OCI-LY7 (cell line): ENCODE data around the gene RREB1. TPM values are rescaled to one million over a fixed set of nuclear protein-coding genes. Genes with fewer than 3 reads are reported as not detected.

Experiments
- BruUV-seq: library from RNA; stranded (reverse); fragments of 400-500 nt; replicated peaks from 2 replicates; lab custom pipeline; 2021; lab: Mats Ljungman, UMichigan
- CTCF ChIA-PET: fragments of 300-600 bp; sonication (Branson Sonifier 250); formaldehyde crosslinking; loops from one replicate; lab custom pipeline; 2022; ENCODE audit warnings: antibody characterized with exemption; ENCODE audit not compliant: unreplicated experiment; lab: Charles Lee
- POLR2A ChIA-PET: fragments of 300-600 bp; sonication (Branson Sonifier 250); formaldehyde crosslinking; loops from one replicate; lab custom pipeline; 2022; ENCODE audit warnings: antibody characterized with exemption; lab: Charles Lee
- DNase-seq: peaks from one replicate; pipeline ENCODE4 v3.0.0-alpha.2; 2015; ENCODE audit warnings: low spot score
- H2AFZ ChIP-seq: fragments of 200-600 bp; sonication (generic), shearing (Covaris generic); 2 replicates; pipeline ENCODE4 v1.6.1; 2014; ENCODE audit warnings: mild to moderate bottlenecking, antibody characterized with exemption, low read length, moderate library complexity
- H3K27ac ChIP-seq: fragments of 200-600 bp; sonication (generic); 2 replicates; pipeline ENCODE4 v1.5.1; 2014; ENCODE audit warnings: mixed run types, low read depth, mild to moderate bottlenecking, moderate library complexity, low read length, inconsistent platforms; ENCODE audit not compliant: poor library complexity, severe bottlenecking
- H3K36me3 ChIP-seq: fragments of 200-600 bp; sonication (generic); 2 replicates; pipeline ENCODE4 v1.6.1; 2014; ENCODE audit warnings: mild to moderate bottlenecking, antibody characterized with exemption, low read length, moderate library complexity, mixed read lengths; ENCODE audit not compliant: insufficient read depth
- H3K4me1 ChIP-seq: fragments of 200-600 bp; sonication (generic); 2 replicates; pipeline ENCODE4 v1.5.1; 2014; ENCODE audit warnings: mild to moderate bottlenecking, low read length; ENCODE audit not compliant: insufficient read depth, poor library complexity, severe bottlenecking
- H3K4me2 ChIP-seq: fragments of 200-600 bp; sonication (generic); 2 replicates; pipeline ENCODE4 v1.6.1; 2014; ENCODE audit warnings: mild to moderate bottlenecking, low read length
- H3K4me3 ChIP-seq: fragments of 200-600 bp; sonication (generic); 2 replicates; pipeline ENCODE4 v1.5.1; 2014; ENCODE audit warnings: mild to moderate bottlenecking, low read depth, low read length; ENCODE audit not compliant: poor library complexity, severe bottlenecking
- H3K79me2 ChIP-seq: fragments of 200-600 bp; sonication (generic); 2 replicates; pipeline ENCODE4 v1.6.1; 2016; ENCODE audit warnings: low read depth, mild to moderate bottlenecking, low read length, moderate library complexity, mixed read lengths; ENCODE audit not compliant: insufficient read depth
- H3K9me2 ChIP-seq: fragments of 200-600 bp; sonication (generic); 2 replicates; pipeline ENCODE4 v1.6.1; 2016; ENCODE audit warnings: mild to moderate bottlenecking, low read length, mixed read lengths; ENCODE audit not compliant: insufficient read depth
- H3K9me3 ChIP-seq: fragments of 200-600 bp; sonication (generic); 2 replicates; pipeline ENCODE4 v1.6.1; 2014; ENCODE audit warnings: mild to moderate bottlenecking, mixed run types, low read length, mixed read lengths
- H4K20me1 ChIP-seq: fragments of 200-600 bp; sonication (generic); 2 replicates; pipeline ENCODE4 v1.6.1; 2014; ENCODE audit warnings: mild to moderate bottlenecking, antibody characterized with exemption, low read length, moderate library complexity, mixed read lengths; ENCODE audit not compliant: insufficient read depth
- CTCF ChIP-seq: fragments of 200-600 bp; sonication (generic); conservative IDR thresholded peaks from 2 replicates; pipeline ENCODE4 v1.5.1; 2014; ENCODE audit warnings: mild to moderate bottlenecking, antibody characterized with exemption, low read length, moderate library complexity, mixed read lengths
- EZH2phosphoT487 ChIP-seq: fragments of 200-600 bp; sonication (generic); IDR thresholded peaks from 2 replicates; pipeline ENCODE4 v1.6.1; 2018; ENCODE audit warnings: low read depth, borderline replicate concordance, mild to moderate bottlenecking, mixed run types, antibody characterized with exemption, low read length, moderate library complexity, mixed read lengths
- intact Hi-C: fragments of 100-400 bp; cut with micrococcal nuclease; formaldehyde crosslinking; loops from one replicate; pipeline ENCODE4 v1.10.0; 2022; ENCODE audit not compliant: unreplicated experiment
- total RNA-seq, 2 experiments: library from RNA; depleted of rRNA in 1 of 2; stranded (reverse); fragments of >200 nt in 1 of 2; shearing (Covaris generic) in 1 of 2; gene quantifications; 2 replicates each; pipeline ENCODE4 v1.2.3, GENCODE V29; 2014 to 2022

RREB1 gene
- total RNA-seq, 2 experiments from 2014 or later = 4.4 to 7.1 TPM

- H3K4me2 ChIP-seq = no peak overlapping the region
- no peaks in the 10 kb centered on the region for H3K9me2 ChIP-seq
- H2AFZ ChIP-seq = no peak overlapping the region
- DNase-seq = no peak
- H3K36me3 ChIP-seq = no peaks in the 10 kb centered on the region
- no peaks in the 10 kb centered on the region for H4K20me1 ChIP-seq
- H3K79me2 ChIP-seq = no peaks in the 10 kb centered on the region
- ChIA-PET POLR2A (interaction anchor here (0.6 kb wide), 1 partner anchor 99 kb away, joined by 5 read pairs; no protein-coding TSS in a partner anchor), CTCF (interaction anchor here (0.6 kb wide), 1 partner anchor 572 kb away, joined by 3 read pairs; no protein-coding TSS in a partner anchor)
- no peak for TF ChIP-seq EZH2phosphoT487
- no peak for TF ChIP-seq CTCF
- intact Hi-C loops = no loop called here
- H3K4me3 ChIP-seq = no peak overlapping the region
- peaks cover 14% of the 10 kb centered on the region for H3K4me1 ChIP-seq
- no peaks in the 10 kb centered on the region for H3K9me3 ChIP-seq
- no peak overlapping the region for H3K27ac ChIP-seq
- no TSS peak for BruUV-seq
Observed at GRCh38 chr6:7245668-7246393, 138.1 kb downstream of the RREB1 start.

DNA sequence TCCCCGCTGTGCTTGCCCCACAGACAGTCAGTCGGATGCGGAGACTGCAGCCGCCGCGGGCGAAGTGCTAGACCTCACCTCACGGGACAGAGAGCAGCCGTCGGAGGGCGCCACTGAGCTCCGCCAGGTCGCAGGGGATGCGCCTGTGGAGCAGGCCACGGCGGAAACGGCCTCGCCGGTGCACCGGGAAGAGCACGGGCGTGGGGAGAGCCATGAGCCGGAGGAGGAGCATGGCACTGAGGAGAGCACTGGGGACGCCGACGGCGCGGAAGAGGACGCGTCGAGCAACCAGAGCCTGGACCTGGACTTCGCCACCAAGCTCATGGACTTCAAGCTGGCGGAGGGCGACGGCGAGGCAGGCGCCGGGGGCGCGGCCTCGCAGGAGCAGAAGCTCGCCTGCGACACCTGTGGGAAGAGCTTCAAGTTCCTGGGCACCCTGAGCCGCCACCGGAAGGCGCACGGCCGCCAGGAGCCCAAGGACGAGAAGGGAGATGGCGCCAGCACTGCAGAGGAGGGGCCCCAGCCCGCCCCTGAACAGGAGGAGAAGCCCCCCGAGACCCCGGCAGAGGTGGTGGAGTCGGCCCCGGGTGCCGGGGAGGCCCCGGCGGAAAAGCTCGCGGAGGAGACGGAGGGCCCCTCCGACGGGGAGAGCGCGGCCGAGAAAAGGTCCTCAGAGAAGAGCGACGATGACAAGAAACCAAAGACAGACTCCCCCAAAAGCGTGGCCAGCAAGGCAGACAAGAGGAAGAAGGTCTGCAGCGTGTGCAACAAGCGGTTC is 138.8 kb downstream of the RREB1 start:
- peaks cover 14% of the 10 kb centered on the region for H3K4me1 ChIP-seq
- H3K4me2 ChIP-seq = no peak overlapping the region
- no peak for DNase-seq
- no peaks in the 10 kb centered on the region for H3K9me3 ChIP-seq
- CTCF ChIA-PET = no interaction called here
- H4K20me1 ChIP-seq = no peaks in the 10 kb centered on the region
- intact Hi-C loops = no loop called here
- H3K4me3 ChIP-seq = no peak overlapping the region
- H3K9me2 ChIP-seq = no peaks in the 10 kb centered on the region
- BruUV-seq = no TSS peak
- POLR2A ChIA-PET = interaction anchor here (0.6 kb wide), 1 partner anchor 100 kb away, joined by 5 read pairs; no protein-coding TSS in a partner anchor
- H2AFZ ChIP-seq = no peak overlapping the region
- H3K79me2 ChIP-seq = no peaks in the 10 kb centered on the region
- H3K36me3 ChIP-seq = no peaks in the 10 kb centered on the region
- TF ChIP-seq CTCF (no peak), EZH2phosphoT487 (no peak)
- no peak overlapping the region for H3K27ac ChIP-seq
